NB4 (cell line): ENCODE data around the gene CYP8B1.

Experiments
- DNase-seq: peaks from one replicate; pipeline ENCODE4 v3.0.0; 2010; ENCODE audit warnings: low read depth
- H3K4me3 ChIP-seq: one replicate; pipeline ENCODE4 v1.5.1; 2011; ENCODE audit warnings: mild to moderate bottlenecking, low read depth, low read length, moderate library complexity
- CTCF ChIP-seq: IDR thresholded peaks from one replicate; pipeline ENCODE4 v1.5.1; 2012; ENCODE audit warnings: low read depth, low read length
- MAX ChIP-seq: IDR thresholded peaks from 2 replicates; pipeline ENCODE4 v1.6.1; 2011; ENCODE audit warnings: low read depth, low read length
- MYC ChIP-seq: IDR thresholded peaks from 2 replicates; pipeline ENCODE4 v1.6.1; 2011; ENCODE audit warnings: low read depth, low read length
- POLR2A ChIP-seq: IDR thresholded peaks from 2 replicates; pipeline ENCODE4 v1.6.1; 2011; ENCODE audit warnings: mild to moderate bottlenecking; ENCODE audit not compliant: insufficient read length; ENCODE audit errors: extremely low read depth

CYP8B1 gene

GRCh38 chr3:42906848-42907183, 31.1 kb upstream of the CYP8B1 start:
- no peak for DNase-seq
- TF ChIP-seq POLR2A (no peak), MAX (no peak), CTCF (no peak), MYC (no peak)
- no peak overlapping the region for H3K4me3 ChIP-seq

- no peak for DNase-seq
- TF ChIP-seq CTCF (no peak), MAX (no peak), MYC (no peak), POLR2A (no peak)
- H3K4me3 ChIP-seq, result no peak within 1 kb of the TSS
Observed at GRCh38 chr3:42906070-42906847, 30.6 kb upstream of the CYP8B1 start, which contains the start of gene ZNF662. Gene ZNF662, plus strand, starts transcription at chr3:42906142. Its CDS starts 1,973 bp downstream, at chr3:42908115.

- H3K4me3 ChIP-seq, result no peak overlapping the region
- TF ChIP-seq CTCF, result no peak
- no peak for DNase-seq
Observed at GRCh38 chr3:42905740-42906069, 30.0 kb upstream of the CYP8B1 start.

- TF ChIP-seq MYC (no peak), POLR2A (no peak), CTCF (no peak), MAX (no peak)
- H3K4me3 ChIP-seq, result no peak overlapping the region
- no peak for DNase-seq
Observed at GRCh38 chr3:42904076-42904475, 28.4 kb upstream of the CYP8B1 start.

- H3K4me3 ChIP-seq, result no peak overlapping the region
- DNase-seq, result no peak
- no peak for TF ChIP-seq CTCF
- TF ChIP-seq MAX, result no peak
- no peak for TF ChIP-seq POLR2A
- no peak for TF ChIP-seq MYC
Observed at GRCh38 chr3:42902257-42902656, 26.6 kb upstream of the CYP8B1 start.

GRCh38 chr3:42901073-42901415, 25.4 kb upstream of the CYP8B1 start:
- H3K4me3 ChIP-seq, result no peak overlapping the region
- TF ChIP-seq MYC, result no peak
- DNase-seq, result no peak
